CD4-positive, alpha-beta T cell treated with Interleukin-10 for 1 hour (primary cell): Measurements from ENCODE around the gene PDE6B.
"Not testable (repeated sequence)": the region's sequence is repeated elsewhere in the genome, so short reads cannot be mapped to it uniquely, and the experiment has no call there.

Experiments
- DNase-seq: peaks from one replicate; pipeline ENCODE4 v3.0.0-alpha.2; 2020

Gene PDE6B

GRCh38 chr4:624705-625590 lies at the start of gene PDE6B:
TSS of gene PDE6B (plus strand) at chr4:625573. CDS start at chr4:625627, 54 bp downstream.
- no peak for DNase-seq

GRCh38 chr4:576245-576821 lies 49.0 kb upstream of the PDE6B start, which contains the start of gene TMEM271:
TSS of gene TMEM271 (minus strand) at chr4:576295. CDS start at chr4:576062, 233 bp downstream.
- no peak for DNase-seq

GRCh38 chr4:576991-577498 lies 48.3 kb upstream of the PDE6B start:
- no peak for DNase-seq

GRCh38 chr4:577499-578450 lies 47.6 kb upstream of the PDE6B start:
- DNase-seq, result no peak

- no peak for DNase-seq
Observed at GRCh38 chr4:578451-579443, 46.6 kb upstream of the PDE6B start.

GRCh38 chr4:579543-580175 lies 45.7 kb upstream of the PDE6B start:
- DNase-seq, result no peak

- no peak for DNase-seq
Observed at GRCh38 chr4:581181-581580, 44.2 kb upstream of the PDE6B start.

- no peak for DNase-seq
Observed at GRCh38 chr4:581753-582361, 43.5 kb upstream of the PDE6B start.

- DNase-seq, result no peak
Observed at GRCh38 chr4:583820-584219, 41.6 kb upstream of the PDE6B start.

GRCh38 chr4:587671-588350 lies 37.6 kb upstream of the PDE6B start:
- no peak for DNase-seq

GRCh38 chr4:588351-588849 lies 37.0 kb upstream of the PDE6B start:
- no peak for DNase-seq

- no peak for DNase-seq
Observed at GRCh38 chr4:589219-589963, 36.0 kb upstream of the PDE6B start.

GRCh38 chr4:590313-590841 lies 35.0 kb upstream of the PDE6B start:
- DNase-seq, result no peak

GRCh38 chr4:592178-592577 lies 33.2 kb upstream of the PDE6B start:
- DNase-seq, result not testable (repeated sequence)

- DNase-seq, result no peak
Observed at GRCh38 chr4:592825-593520, 32.4 kb upstream of the PDE6B start.

- DNase-seq, result no peak
Observed at GRCh38 chr4:598925-599324, 26.4 kb upstream of the PDE6B start.

GRCh38 chr4:600166-600565 lies 25.2 kb upstream of the PDE6B start:
- DNase-seq, result no peak

- DNase-seq, result no peak
Observed at GRCh38 chr4:600850-601515, 24.4 kb upstream of the PDE6B start.
